GM21619 (cell line): ENCODE results near the gene ATOH8.

Experiments used
- ATAC-seq: cut with Tn5 transposase; IDR thresholded peaks from one replicate; pipeline ENCODE4 v1.9.1; 2021; ENCODE audit not compliant: unreplicated experiment

ATOH8 gene

DNA sequence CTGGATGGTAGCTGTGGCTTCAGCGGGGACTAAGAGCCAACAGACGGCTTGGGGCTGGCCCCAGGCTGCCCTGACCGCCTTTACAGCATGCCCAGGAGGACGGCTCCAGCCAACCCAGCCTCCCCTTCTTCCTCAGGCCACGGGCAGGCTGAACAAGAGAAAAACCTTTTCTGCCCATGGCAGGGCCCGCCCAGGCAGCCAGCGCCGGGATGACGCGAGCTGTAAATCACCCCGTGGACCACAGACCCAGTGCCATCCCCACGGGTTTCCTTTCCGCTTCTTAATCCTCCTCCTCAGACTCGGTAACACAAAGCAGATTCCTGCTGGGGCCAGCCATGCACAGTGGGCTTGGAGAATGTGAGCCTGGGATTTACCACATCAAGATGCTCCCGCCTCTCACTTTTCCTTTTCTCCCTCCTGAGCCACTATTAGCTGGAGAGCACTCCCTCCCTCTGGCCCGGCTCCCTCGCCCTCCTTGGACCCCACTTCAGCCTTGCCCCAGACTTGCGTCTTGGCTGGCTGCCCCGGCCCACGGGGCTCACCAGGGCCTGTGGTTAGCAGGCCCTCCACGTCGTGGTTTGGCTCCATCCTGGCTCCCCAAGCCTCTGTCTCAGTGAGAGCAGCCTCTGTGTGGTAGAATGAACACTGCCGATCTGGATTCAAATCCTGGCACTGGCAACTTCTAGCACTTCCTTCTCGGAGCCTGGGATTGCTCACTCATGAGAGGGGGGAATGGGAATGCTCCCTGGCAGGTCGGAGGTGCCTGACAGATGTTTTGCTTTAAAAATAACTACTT, 31.4 kb downstream of the ATOH8 start:
- ATAC-seq, result no peak

DNA sequence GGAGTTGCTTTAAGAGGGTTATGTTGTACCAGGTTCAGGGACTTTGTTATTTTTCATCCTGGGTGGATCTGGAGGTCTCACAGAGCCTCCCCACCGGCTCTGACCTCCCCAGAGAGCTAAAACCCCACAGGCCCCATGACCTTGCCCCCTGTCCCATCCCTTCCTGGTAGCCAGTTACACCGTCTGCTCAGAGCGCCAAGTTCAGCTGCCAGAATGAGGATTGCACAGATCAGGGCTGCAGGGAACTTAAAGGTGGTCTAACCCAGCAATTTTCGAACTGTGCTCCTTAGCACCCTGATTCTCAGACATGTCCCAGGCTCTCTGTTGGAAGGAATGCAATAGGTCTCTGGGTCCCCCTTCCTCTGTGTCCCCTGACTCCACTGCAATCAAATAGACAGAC, 32.1 kb downstream of the ATOH8 start:
- ATAC-seq, result no peak

DNA sequence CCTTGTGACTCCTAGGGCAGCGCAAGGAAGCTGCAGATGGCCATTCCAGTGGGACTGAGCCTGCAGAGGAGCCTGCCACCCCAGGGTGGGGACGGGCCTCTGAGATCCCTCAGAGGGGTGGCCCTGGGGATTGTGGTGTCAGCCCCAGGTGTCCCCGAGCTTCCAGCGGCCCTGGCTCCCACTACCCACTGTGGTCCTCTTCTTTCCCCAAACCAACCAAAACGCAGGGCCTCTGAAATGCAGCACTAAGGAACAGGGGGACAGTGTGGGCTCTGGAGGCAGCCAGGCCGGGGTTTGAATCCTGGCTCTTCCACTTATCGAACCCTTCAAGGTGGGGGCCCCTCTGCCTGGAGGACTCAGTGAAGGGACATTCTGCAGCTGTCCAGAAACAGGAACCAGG, 32.7 kb downstream of the ATOH8 start:
- no peak for ATAC-seq

DNA sequence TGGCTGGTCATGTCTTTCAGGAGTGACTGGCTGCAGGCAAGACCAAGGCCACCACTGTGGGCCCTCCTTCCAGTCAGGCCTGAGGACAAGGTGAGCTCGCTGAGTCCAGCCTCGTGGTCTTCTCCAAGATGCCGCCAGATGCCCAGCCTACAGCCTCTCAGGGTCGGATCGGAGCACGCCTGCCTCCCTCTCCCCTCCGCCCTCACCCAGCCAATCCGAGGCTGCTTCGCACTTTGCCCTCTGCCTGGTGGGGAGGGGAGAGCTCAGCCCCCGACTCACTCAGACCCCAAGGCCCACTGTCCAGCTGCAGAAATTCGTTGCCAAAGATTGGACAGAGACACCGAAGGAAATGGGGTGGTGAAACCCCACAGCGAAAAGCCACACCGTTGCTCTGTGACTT, 33.1 kb downstream of the ATOH8 start:
- no peak for ATAC-seq

DNA sequence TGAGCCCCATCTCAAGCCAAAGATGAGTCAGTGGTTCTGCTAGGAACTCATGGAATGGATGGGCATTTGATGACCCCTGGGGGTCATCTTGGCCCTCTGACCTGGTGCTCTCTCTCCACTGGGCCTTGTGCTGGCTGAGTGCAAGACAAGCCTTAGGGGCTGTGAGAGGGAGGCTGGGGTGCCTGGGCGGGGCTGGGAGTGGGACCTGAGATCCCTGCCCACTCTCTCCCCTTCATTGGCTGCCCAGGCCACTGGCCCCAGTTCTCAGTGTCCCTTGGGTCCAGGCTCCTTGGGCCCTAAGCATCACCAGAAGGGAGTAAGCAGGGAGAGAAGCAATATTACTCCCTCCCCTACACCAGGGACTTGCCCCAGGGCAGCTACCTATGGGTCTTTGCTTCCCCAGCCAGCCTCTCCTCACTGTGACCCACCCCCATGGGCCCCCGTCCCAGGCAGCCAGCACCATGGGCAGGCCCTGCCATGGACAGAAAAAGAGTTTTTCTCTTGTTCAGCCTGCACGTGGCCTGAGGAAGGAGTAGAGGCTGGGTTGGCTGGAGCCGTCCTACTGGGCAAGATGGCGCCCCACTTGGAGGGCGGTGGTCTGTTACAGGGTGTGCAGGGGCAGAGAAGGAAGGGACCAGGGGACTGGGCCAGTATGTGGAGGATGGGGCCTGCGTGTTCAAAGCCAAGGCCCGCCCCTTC, 33.6 kb downstream of the ATOH8 start:
- no peak for ATAC-seq

DNA sequence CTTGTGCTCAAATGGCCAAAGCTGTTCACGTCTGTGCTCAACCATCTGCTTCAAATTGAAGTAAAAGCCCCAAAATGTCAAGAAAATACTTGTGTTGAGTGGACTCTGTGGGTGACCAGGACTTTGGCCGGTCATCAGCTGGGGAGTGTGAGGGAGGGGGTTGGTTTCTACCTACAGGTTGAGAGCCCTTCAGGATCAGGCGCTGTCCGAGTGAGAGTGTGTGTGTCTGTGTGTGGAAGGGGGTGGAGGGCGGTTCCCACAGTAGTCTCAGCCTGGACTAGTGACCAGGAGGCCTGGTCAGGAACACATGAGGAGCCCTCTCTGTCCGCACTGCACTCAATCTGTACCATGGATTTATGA, 34.2 kb downstream of the ATOH8 start:
- no peak for ATAC-seq

DNA sequence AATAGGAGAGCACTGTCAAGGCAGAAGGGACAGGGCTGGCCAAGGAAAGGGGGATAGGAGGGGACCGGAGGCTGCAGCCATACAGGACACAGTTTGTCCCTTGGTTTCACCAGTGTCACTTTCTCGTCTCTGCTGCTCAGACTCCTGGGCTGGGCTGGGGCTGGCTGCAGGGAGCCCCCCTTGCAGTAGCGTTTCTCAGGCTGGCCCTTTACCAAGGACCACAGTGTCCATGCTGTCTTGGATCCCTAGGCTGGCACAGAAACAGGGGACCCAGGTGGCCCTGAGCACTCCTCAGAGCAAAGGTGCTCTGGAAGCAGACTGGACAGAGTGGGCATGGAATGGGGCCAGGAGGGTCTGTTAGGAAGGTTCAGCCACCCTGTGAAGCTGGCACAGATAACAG, 34.8 kb downstream of the ATOH8 start:
- no peak for ATAC-seq

DNA sequence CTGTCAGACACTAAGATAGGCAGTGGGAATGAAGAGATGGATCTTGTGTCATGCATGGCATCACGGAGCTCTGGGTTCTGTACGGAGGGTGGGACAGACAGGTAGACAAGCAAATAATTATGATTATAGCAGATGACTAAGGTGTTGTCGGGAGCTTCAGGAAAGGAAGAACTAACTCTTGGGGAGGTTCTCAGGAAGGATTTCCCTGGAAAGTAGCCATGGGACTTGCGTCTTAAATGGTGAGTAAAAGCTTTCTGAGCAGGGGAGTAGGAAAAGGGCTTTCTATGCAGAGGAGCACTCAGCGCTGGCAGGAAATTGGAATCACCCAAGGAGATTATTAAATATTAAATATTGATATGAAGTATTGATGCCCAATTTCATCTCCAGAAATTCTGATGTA, 35.5 kb downstream of the ATOH8 start:
- ATAC-seq, result no peak

DNA sequence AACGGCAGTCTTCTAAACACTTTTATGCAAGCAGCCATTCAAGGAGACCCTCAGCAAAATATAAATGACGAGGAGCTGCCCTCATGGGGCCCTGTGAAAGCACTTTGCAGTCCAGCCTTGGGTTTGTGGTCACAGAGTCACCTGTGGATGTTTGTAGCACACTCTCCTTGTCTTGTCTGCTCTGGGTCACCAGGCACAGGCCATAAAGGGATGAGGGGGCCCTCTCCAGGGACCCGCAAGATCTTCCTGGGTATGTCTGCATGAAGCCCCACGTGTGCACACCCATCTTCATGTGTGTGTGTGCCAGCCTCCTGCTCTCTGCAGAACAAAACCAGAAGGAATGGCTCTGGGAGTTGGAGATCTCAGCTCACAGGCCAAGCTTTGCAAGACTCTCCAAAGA, 36.2 kb downstream of the ATOH8 start:
- ATAC-seq, result no peak

DNA sequence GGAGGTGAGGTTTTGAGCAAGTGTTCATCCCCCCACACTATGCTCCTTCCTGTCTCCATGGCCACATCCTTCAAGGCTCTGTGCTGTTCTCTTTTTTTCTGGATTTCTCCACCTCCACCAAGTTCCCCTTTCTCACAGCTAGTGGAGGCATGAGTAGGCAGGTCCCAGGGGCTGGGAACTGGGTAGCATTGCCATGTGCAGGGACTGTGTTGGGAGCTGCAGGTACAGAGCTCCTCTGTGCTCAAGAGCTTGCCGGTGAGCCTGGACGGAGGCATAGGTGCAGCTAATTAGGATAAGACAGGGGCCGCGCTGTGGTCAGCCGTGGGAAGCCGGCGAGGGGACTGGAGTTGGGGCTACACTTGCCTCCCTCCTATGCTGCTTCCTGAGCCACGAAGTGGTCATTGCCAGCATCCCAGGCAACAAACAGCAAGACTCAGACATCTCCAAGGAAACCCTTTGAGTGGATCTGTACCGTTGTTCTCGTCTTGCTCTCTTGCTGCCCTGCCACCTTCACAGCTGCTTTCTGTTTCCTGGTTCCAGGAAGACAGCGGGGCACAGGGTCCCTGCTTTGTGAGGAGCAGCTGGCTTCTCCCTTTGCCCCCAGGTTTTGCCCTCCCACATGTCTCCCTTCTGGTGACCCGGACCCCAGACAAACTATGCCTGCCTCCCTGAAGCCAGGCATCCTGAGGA, 36.9 kb downstream of the ATOH8 start:
- ATAC-seq, result no peak

DNA sequence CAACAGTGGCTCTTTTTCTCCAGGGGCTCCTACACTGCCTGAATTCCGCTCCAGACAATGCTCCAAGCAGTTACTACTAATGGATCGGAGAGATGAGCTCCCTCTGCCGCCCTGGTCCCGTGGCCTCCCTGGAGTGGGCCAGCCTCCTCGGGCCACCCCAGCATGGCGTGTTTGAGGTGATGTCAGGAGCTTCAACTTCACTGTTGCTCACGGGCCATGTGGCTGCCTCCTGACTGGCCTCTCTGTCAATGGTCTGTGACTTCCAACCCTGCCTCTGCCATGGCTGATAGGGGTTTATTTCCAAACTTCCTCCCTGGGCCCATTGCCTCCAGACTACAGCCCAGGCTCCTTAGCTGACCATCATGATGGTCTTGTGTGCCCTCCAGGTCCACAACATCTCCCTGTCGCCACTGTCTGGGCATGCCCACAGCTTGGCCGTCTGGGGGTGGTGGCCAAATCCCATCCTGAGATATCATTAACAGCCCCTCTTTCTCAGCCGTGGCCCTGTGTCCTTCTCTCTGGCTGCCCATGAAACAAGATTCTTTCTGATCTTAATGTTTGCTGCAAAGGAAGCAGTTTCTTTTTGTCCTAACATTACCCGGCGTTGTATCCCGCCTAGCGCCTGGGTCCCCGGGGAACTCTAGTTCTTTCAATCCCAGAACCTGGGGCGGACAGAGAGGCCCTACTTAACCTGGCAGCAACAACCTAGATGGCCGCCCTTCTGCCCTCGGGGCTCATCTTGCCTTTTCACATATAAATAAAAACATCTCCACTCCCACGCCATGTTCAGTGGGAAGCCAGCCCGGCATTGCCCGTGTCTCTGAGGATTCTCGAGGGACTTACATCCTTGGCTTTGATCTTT, 38.1 kb downstream of the ATOH8 start:
- ATAC-seq, result no peak

DNA sequence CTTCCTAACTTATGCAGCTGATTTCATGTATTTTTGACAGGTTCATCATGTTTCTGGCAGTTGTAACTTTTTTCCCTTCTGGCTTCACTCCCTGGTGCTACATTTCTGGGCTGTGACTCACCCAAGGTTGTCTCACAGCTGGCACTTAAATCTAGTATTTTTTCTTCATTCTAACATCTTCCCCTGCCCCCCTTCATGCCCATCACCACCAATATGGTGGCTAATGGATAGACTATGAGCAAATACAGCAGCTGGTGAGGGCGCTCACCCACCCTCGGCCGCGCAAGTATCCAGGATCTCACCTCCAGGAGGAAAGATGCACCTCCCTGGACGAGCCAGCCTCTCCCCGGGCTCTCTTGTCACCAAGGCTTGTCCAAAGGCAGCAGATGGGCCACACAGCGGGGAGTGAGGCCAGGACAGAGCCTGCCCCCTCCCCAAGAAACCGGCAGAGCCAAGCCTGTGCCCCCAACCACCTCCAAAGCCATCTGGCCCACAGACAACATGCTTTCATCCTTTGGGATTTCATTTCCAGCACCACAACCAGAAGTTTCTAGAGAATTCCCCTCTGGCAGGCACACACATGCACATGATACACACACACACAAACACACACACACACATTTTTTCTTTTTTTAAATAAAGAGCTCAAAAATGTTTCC, 39.1 kb downstream of the ATOH8 start:
- no peak for ATAC-seq

DNA sequence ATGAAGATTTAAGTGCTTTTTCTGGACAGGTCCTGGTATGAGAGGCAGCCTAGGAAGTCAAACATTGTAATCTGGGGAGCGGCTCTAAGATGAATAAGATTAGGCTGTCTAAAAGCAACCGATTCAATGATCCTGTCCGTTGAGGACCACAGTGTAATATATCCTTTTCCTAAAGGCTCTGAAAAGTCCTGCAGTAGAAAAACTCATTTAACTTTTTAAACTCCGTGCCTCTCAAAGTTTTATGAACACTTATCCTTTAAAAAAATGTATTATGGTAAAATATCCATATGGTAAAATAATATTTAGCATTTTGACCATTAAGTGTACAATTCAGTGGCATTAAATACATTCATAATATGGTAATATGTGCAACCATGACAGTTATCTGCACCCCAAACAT, 39.8 kb downstream of the ATOH8 start:
- ATAC-seq, result no peak

DNA sequence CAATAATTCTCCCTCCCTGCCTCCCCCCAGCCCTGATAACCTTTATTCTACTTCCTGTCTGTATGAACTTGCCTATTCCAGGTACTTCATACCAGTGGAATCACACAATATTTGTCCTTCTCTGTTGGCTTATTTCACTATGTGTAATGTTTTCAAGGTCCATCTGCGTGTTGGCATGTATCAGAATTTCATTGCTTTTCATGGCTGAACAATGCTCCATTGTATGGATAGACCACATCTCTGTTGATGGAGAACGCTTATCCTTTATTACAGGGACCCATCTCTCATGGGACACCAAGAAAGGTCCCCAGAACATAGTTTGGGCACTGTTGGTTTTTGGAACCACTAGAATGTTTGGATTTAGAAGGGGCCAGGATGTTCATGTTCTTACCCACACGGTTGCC, 40.2 kb downstream of the ATOH8 start:
- no peak for ATAC-seq

DNA sequence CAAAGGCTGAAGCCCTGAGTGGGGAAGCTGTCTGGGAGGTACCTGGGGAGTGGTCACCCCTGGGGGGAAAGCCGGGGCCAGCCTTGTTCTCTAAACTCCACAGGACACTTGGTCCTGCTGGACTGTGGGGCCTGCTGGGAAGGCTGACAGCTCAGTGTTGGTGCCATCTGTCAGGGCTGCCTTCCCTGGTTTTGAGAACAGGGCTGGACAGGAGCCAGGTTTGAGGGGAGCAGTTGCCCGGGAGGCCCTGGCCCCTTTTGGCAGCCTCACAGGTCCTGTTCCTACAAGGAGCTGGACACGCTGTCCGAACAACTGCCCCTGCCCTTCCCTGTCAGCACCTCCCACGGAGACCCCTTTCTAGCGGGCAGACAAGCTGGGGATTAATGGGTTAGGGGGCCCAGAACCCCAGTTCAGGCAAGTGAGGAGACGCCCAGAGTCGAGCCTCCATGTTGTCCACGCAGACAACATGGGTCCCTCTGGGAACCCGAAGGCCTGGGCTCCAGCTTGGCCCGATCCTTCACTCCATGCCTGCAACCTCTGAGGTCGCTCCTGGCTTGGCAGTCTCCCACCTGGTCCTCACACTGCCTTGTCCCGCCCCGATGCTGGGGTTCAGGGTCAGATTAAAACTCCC, 40.8 kb downstream of the ATOH8 start:
- ATAC-seq, result no peak

DNA sequence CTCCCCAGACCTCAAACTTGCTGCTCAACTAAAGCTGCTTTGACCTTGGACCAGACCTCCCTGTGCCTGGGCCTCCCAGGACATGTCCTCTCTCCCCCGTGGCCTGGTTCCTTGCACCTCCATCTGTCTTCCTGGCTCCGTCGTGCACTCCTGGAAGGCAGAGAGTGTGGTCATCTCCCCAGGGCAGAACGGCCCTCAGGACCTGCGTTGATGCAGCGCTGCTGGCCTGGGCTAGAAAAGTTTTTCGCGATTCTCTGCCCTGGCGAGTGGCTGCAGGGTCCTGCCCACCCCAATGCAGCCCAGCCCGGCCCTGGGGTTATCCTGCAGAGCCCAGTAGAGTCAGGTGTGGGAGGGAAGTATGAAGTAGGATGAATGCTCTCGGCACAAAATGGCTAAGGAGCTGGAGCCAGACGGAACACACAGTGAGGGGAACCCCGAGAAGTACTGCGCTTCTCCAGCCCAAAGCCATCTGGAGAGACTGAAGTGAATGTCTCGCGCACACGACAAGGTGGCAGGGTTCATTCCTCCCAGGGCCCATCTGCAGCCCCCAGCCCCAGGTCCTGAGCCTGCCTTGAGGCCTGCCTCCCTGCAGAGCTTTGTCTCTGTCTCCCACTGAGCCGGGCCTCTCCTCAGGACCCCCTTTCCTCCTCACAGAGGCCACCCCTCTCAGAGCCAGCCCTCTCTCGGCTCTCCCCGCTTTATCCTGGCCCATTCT, 41.7 kb downstream of the ATOH8 start:
- ATAC-seq, result no peak

DNA sequence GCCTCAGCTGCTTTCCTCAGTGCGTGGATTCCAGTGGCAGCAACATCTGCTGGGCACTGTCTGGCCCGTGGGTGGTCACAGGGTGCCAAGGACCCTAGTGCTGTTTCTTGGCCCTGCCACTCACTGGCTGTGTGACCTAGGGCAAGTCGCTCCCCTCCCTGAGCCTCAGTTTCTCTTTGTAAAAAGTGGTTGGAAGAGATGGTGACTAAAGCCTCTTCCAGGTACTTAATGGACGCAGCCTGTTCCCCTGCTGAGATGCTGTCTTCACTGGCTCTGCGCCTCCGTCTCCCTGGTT, 42.2 kb downstream of the ATOH8 start:
- no peak for ATAC-seq

DNA sequence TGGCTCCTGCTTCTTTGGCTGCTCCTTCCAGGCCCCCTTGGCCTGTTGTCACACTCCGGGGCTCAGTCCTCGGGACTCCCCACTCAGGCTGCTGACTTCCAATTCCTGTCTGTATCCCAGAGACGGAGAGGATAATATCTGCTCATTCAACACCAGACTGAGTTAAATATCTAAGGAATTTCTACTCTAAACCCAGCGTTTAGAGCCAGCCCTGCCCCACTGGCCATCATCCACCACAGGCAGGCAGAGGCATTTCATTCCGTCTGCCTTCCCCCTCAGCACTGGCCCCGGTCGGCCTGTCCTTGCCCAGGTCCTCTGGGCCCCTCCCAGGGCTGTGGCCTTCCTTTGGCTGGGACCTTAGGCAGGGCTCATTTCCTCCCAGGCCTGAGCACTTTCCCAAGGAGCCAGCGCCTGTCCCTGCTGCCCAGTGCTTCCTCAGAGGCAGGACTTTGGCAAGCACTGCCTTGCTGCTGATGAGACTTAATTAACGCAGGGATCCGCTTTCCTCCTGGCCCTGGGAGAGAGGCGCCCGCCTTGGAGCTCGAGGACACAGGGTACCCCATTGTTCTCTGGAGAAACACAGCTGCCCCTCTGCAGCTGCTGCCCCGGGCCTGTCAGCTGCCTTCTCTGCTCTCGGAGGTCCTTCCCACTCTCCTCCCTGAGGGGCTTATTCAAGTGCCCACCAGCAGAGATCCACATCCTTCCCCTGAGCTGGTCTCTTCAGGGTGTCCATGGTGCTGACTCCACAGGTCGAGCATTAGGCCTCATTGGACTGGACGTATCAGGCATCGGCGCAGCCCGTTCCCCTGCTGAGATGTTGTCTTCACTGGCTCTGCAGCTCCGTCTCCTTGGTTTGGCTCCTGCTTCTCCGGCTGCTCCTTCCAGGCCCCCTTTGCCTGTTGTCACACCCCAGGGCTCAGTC, 42.8 kb downstream of the ATOH8 start:
- no peak for ATAC-seq

DNA sequence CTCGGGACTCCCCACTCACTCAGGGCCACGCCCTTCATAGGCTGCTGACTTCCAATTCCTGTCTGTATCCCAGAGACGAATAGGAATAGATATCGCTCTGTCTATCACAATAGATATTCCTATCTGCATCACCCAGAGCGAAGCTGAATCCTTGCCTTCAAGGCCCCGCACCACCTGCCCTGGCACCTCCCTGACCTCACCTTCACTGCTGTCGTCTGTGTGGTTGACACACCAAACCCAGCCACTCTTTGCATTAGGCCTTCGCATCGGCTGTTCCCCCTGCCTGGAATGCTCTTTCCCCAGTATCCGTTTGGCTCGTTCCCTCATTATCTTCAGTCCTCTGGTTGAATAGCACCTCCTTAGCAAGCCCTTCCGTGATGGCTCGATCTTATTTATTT, 43.5 kb downstream of the ATOH8 start:
- no peak for ATAC-seq
